ENCODE measurements around the gene BRPF1.

DNA sequence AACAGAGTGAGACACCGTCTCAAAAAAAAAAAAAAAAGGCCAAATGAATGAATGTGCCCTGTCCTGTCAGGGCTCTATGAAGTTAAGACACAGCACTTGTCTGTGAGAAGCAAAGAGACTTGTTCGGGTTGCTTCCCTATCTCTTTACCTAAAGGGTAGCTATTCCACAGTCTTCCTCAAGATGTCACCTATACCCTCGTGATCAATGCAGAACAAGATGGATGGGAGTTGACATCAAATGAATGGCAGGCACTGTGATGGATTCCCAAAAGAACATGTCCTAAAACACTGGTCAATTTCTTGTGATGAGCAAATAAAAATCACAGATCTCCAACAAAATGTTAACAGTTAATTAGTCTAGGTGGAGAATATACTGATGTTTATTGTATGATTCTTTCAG lies 51.2 kb downstream of the BRPF1 start:
- TF ChIP-seq EZH2 (IDR thresholded peaks at IDR 0.05; ENCODE audit: insufficient read depth, poor library complexity, severe bottlenecking), result no peak
- TF ChIP-seq EZH2phosphoT487 (IDR thresholded peaks at IDR 0.05; ENCODE audit: insufficient read depth, low read depth), result no peak

Measured in GM23248 (cell line).